ENCODE data around the gene APOC3.

APOC3 gene

GRCh38 chr11:116829525-116830183 lies at the start of gene APOC3:
Gene APOC3 (plus strand): TSS chr11:116829907. CDS start chr11:116830583, 676 bp downstream.
- in situ Hi-C loops (cut with HindIII; ENCODE audit: low sequenced_read_pairs) = no loop called here

GRCh38 chr11:116782728-116783127 lies 47.0 kb upstream of the APOC3 start:
- in situ Hi-C loops (cut with HindIII; ENCODE audit: low sequenced_read_pairs) = loop anchor here (5.0 kb wide), 1 partner anchor 80 kb away; no protein-coding TSS in a partner anchor

GRCh38 chr11:116786326-116786725 lies 43.4 kb upstream of the APOC3 start:
- in situ Hi-C loops (cut with HindIII; ENCODE audit: low sequenced_read_pairs) = no loop called here

GRCh38 chr11:116786966-116787365 lies 42.7 kb upstream of the APOC3 start:
- in situ Hi-C loops (cut with HindIII; ENCODE audit: low sequenced_read_pairs) = no loop called here

- in situ Hi-C loops (cut with HindIII; ENCODE audit: low sequenced_read_pairs) = no loop called here
These were observed 42.3 kb upstream of the APOC3 start for GRCh38 chr11:116787436-116787785.

- in situ Hi-C loops (cut with HindIII; ENCODE audit: low sequenced_read_pairs) = no loop called here
These were observed 41.8 kb upstream of the APOC3 start, which contains the start of gene ZPR1 for GRCh38 chr11:116787786-116788486. Gene ZPR1 (minus strand): TSS chr11:116788023. CDS start chr11:116787990, 33 bp downstream.

GRCh38 chr11:116788534-116788933 lies 41.2 kb upstream of the APOC3 start:
- in situ Hi-C loops (cut with HindIII; ENCODE audit: low sequenced_read_pairs) = no loop called here

GRCh38 chr11:116788975-116789374 lies 40.7 kb upstream of the APOC3 start:
- in situ Hi-C loops (cut with HindIII; ENCODE audit: low sequenced_read_pairs) = no loop called here

- in situ Hi-C loops (cut with HindIII; ENCODE audit: low sequenced_read_pairs) = no loop called here
These were observed 39.3 kb upstream of the APOC3 start for GRCh38 chr11:116790167-116791001.

- in situ Hi-C loops (cut with HindIII; ENCODE audit: low sequenced_read_pairs) = no loop called here
These were observed 38.5 kb upstream of the APOC3 start for GRCh38 chr11:116791002-116791812.

- in situ Hi-C loops (cut with HindIII; ENCODE audit: low sequenced_read_pairs) = no loop called here
These were observed 37.9 kb upstream of the APOC3 start, which contains the start of gene APOA5 for GRCh38 chr11:116791813-116792143. Gene APOA5 (minus strand): TSS chr11:116791879. CDS start chr11:116791860, 19 bp downstream.

- in situ Hi-C loops (cut with HindIII; ENCODE audit: low sequenced_read_pairs) = no loop called here
These were observed 37.4 kb upstream of the APOC3 start for GRCh38 chr11:116792144-116792868.

GRCh38 chr11:116792869-116793771 lies 36.6 kb upstream of the APOC3 start:
- in situ Hi-C loops (cut with HindIII; ENCODE audit: low sequenced_read_pairs) = no loop called here

- in situ Hi-C loops (cut with HindIII; ENCODE audit: low sequenced_read_pairs) = no loop called here
These were observed 36.0 kb upstream of the APOC3 start for GRCh38 chr11:116793772-116794097.

- in situ Hi-C loops (cut with HindIII; ENCODE audit: low sequenced_read_pairs) = no loop called here
These were observed 34.9 kb upstream of the APOC3 start for GRCh38 chr11:116794851-116795250.

GRCh38 chr11:116796548-116796947 lies 33.2 kb upstream of the APOC3 start:
- in situ Hi-C loops (cut with HindIII; ENCODE audit: low sequenced_read_pairs) = no loop called here

GRCh38 chr11:116797816-116798215 lies 31.9 kb upstream of the APOC3 start:
- in situ Hi-C loops (cut with HindIII; ENCODE audit: low sequenced_read_pairs) = no loop called here

GRCh38 chr11:116798368-116798767 lies 31.3 kb upstream of the APOC3 start:
- in situ Hi-C loops (cut with HindIII; ENCODE audit: low sequenced_read_pairs) = no loop called here

- in situ Hi-C loops (cut with HindIII; ENCODE audit: low sequenced_read_pairs) = no loop called here
These were observed 29.1 kb upstream of the APOC3 start for GRCh38 chr11:116800610-116801009.
